Left ventricle myocardium superior (tissue), 1 donor: ENCODE results near the gene GPR37L1. TPM values are rescaled to one million over a fixed set of nuclear protein-coding genes. Genes with fewer than 3 reads are reported as not detected.
"Not testable (repeated sequence)": the region's sequence is repeated elsewhere in the genome, so short reads cannot be mapped to it uniquely, and the experiment has no call there.

Experiments used
- ATAC-seq: fragments of 200-7000 bp; cut with Tn5 transposase; one replicate; pipeline ENCODE4 v1.9.1; 2020; ENCODE audit warnings: mild to moderate bottlenecking, moderate library complexity
- DNase-seq: peaks from one replicate; pipeline ENCODE4 v3.0.0-alpha.2; 2020
- intact Hi-C: fragments of 100-400 bp; cut with micrococcal nuclease; formaldehyde crosslinking; loops from one replicate; pipeline ENCODE4 v1.11.0; 2022
- total RNA-seq: library from RNA; stranded (reverse); fragmentation: NEBNext Ultra II Directional; extraction: Animal tissue kit (Norgen Biotek cat#: 25700); gene quantifications from one replicate; pipeline ENCODE4 v1.2.1, GENCODE V29; 2021
- donor health status: DM: no; HTN: yes; CAD: no; lungs with severe emphysema.

The GPR37L1 gene
- total RNA-seq, 1 donor from 2014 or later: 0.07 TPM

DNA sequence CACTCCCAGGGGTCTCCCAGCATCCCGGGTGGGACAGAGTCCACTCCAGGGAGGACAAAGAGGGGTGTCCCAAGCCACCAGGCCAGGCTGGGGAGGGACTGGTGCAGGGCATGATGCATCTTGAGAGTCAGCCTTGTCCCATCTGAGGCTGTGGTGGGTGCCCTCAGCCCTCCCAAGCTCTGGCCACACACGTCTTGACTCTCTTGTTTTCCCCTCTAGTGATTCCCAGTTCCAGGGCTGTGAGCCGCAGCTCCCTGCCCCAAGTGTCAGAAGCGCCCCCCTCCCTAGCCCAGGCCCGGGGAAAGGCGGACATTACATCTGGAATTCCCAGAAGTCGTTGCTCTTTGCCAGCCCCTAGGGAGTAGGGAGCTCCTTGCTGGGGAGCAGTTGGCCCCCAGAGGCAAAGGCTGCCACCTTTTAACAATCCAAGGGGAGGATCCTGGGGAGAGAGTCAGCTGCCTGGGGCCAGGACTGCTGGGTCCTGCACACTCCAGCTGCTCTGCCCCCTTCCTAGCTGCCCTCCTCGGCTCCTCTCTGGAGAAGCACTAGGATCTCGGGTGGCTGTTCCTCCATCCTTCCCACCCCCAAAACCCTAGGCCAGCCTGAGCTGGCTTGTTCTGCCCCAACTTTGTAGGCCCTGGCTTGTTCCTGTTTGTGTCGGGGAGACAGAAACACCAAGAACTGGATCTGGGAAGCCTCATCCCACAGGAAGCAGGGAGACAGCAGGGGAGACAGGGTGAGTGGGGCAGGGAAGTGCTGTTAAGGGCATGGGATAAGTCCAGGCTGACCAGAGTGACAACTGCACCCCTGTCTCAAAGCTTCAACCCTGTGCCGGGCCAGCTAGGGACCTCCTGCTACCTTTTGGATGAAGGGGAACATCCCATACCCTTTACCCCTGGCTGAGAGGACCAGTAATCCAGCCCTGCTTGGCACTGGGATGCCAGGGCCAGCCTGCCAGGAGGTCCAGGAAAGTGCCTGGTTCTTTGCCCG lies 40.9 kb downstream of the GPR37L1 start:
- DNase-seq (no peak), ATAC-seq (no peak)
- intact Hi-C loops: no loop called here

- intact Hi-C loops: no loop called here
- peak; percentile 39 for ATAC-seq
Observed at GRCh38 chr1:202164271-202165037, 41.7 kb downstream of the GPR37L1 start.

GRCh38 chr1:202165267-202165941 lies 42.7 kb downstream of the GPR37L1 start:
- intact Hi-C loops: no loop called here
- ATAC-seq: no peak
- no peak for DNase-seq

More at GRCh38 chr1:202164271-202165037, 41.7 kb downstream of the GPR37L1 start:
- no peak for DNase-seq

DNA sequence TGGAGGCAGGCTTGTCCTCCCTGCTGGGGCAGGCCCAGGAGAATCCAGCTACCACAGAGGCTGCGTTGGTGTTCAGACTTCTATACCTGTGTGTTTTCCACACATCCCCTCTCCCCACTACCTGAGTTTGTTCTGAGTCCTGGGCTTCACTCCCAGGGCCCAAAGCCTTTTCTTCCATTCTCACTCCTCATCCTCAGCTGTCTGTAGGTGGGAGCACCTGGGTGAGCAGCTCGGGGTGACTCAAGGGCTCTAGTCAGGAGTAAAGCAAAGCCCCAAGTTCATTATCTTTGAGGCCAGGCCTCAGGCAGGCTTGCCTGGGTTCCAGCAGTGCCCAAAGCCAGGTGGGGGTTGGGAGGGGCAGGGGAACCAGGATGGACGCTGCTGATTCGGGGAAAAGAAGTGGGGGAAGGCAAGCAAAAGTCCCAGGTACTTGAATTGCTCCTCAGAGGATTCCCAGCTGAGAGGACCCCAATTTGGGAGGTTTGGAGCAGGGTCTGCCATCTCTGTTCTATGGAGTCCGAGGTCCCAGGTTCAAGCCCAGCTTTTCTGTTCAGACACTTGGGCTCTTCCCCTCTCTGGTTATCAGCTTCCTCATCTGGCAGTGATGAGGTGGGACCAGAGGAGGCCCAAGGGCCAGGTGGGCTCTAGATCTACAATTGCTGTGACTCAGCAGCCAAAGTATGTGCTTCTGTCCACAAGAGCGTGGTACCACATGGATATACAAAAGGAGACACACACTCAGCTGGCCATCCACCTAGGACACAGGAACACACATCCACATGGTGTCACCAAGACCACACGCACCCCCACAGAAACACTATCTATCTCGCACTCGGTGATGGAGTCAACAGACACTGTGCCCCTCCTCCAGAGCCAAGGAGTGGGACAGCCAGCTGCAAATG lies 43.5 kb downstream of the GPR37L1 start:
- ATAC-seq (no peak), DNase-seq (no peak)
- intact Hi-C loops: no loop called here

GRCh38 chr1:202167054-202167453 lies 44.3 kb downstream of the GPR37L1 start:
- DNase-seq, intact Hi-C loops, ATAC-seq: not testable (repeated sequence)

DNA sequence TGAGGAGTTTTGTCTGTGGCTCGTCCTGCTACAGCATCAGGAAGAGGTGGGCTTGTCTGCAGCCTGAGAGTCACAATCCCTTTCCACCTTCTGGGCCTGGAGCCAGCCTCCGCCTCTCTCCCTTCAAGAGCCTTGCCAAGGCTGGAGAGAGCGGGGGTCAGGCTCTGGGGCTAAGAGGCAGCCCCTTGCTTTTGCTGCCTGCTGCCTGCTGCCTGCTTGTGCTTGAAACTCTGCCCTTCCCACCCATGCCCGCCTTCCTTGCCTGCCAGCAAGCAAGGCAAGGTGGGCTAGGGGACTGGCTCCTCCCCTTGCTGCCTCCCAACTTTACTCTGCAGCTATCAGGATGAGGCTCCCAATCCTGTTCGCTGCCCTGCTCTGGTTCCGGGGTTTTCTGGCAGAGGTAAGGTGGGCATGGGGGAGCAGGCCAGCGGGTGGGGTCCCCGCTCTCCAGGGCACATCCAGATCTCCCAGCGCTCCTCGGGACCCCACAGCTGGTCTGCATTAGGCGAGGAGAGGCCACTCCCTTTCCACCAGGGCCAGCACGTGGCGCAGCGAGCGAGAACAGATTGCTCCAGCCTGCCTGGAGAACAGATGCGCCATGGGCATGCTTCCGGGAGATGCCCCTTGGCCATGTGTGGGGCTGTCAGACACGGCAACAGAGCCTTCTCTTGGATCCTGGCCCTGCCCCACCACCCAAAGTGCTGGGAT lies 45.1 kb downstream of the GPR37L1 start:
- DNase-seq (no peak), ATAC-seq (no peak)
- intact Hi-C loops: no loop called here

GRCh38 chr1:202168861-202169260 lies 46.1 kb downstream of the GPR37L1 start:
- ATAC-seq: no peak
- intact Hi-C loops: no loop called here
- no peak for DNase-seq

GRCh38 chr1:202170726-202171125 lies 48.0 kb downstream of the GPR37L1 start:
- ATAC-seq (no peak), DNase-seq (no peak)
- intact Hi-C loops: no loop called here

DNA sequence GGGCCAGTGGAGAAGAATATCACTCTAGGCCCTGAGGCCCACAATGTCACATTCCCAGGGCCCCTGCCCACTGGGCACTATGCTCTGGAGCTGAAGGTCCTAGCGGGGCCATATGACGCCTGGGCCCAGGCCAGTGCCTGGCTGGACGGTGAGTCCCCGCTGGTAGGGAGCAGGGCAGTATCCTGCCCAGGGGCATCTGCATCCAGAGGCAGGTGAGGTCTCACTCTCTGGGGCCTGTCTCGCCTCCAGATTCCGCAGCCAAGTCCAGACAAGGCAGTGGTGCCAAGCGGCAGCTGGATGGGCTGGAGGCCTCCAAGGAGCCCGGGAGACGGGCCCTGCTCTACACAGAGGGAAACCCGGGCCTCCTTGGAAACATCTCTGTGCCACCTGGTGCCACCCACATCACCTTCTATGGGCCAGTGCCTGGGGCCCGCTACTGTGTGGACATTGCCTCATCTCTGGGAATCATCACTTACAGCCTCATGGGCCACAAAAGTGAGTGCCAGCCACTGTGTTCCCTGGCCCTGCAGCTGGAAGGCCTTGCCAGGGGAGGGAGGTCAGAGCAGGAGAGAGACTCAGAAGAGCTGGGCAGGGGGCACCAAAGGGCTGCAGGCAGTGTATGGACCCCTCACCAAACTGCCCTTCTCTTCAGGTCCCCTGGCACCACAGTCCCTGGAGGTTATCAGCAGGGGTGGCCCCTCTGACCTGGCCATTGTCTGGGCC lies 48.7 kb downstream of the GPR37L1 start:
- intact Hi-C loops: no loop called here

GRCh38 chr1:202172015-202172355 lies 49.3 kb downstream of the GPR37L1 start:
- ATAC-seq: no peak

More for the DNA sequence above, 48.7 kb downstream of the GPR37L1 start:
- no peak for DNase-seq
- no peak for ATAC-seq

GRCh38 chr1:202173993-202174392 lies 51.3 kb downstream of the GPR37L1 start:
- ATAC-seq: no peak
- no peak for DNase-seq
- intact Hi-C loops: no loop called here

More at GRCh38 chr1:202172015-202172355, 49.3 kb downstream of the GPR37L1 start:
- intact Hi-C loops: no loop called here
- DNase-seq: no peak

DNA sequence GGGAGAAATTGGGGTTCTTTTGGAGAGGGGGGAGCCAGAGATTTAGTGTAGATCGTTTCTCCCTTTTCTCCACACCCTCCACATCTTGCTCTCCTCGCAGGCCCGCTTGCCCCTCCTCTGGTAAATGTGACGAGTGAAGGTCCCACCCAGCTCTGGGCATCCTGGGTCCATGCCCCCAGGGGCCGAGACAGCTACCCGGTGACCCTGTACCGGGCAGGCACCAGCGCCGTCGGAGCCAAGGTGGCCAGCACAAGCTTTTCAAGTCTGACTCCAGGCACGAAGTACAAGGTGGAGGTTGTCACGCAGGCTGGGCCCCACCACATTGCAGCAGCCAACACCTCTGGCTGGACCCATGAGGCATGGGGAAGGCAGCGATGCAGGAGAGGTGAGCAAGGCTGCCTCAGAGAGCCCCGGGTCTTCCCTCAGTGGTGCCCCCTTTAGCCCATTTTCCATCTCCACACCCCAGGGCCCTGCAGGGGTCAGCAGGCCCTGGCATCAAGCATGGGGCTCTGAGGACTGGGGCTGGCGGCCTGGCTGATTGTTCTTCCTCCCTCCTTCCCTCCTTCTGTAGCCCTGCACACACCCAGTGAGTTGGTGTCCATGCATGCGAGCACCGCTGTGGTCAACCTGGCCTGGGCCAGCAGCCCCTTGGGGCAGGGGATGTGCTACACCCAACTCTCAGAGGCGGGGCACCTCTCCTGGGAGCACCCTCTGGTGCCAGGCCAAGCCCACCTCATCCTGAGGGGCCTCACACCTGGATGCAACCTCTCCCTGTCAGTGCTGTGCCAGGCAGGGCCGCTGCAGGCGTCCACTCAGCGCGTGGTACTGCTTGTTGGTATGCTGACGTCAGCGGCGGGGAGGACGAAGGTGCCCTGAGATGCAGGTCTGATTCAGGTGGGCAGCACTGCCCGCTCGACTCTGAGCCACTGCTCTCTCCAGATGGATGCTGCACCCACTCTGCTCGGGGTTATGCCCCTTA lies 54.5 kb downstream of the GPR37L1 start:
- ATAC-seq: no peak
- DNase-seq: no peak
- intact Hi-C loops: no loop called here

DNA sequence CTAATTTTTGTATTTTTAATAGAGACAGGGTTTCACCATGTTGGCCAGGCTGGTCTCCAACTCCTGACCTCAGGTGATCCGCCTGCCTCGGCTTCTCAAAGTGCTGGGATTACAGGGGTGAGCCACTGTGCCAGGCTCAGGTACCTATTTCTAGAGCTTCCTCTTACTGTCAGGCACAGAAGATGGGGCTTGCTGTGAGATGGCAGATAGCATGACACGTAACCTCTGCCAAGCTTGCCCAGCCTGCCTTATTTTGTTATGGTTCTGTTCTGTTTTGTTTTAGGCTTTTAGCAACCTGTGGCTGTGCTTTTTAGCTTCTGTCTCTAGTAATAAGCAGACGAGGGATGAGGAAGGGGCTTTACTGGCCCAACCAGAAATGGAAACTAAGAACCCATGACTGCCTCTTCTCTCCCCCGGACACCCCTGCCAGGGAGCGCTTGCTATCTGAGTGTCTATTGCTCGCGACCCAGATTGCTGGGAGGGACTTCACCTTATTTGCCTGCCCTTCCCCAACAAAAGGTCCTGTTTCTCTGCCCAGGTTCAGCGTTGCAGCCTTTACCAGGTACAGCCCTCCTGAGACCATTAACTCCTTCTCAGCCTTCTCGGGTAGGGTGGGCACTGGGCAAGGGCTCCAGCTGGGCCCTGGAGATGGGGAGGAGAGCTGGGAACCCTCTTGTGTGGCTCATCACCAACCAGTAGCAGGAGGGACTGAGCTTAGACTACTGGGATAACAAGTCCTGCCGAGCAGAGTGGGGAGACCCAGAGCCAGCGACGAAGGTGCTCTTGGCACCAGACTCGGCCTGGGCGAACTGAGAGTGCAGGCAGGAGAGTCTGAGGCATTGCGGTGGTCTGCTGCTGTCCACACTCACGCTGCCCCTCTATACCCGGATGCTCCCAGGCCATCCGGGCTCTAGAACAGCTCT lies 57.4 kb downstream of the GPR37L1 start:
- ATAC-seq (no peak), DNase-seq (no peak)
- intact Hi-C loops: loop anchor here (5.0 to 10.0 kb wide), 2 partner anchors 135 to 537 kb away; no protein-coding TSS in a partner anchor

DNA sequence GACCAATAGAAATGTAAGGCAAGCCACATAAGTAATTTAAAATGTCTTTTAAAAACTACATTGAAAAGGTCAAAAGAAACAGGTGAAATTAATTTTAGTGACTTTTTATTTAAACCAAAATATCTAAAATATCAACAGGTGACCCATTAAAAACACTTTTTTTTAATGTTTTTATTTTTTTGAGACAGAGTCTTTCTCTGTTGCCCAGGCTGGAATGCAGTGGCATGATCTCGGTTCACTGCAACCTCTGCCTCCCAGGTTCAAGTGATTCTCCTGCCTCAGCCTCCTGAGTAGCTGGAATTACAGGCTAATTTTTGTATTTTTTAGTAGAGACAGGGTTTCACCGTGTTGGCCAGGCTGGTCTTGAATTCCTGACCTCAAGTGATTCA lies 58.0 kb downstream of the GPR37L1 start:
- intact Hi-C loops: loop anchor here (5.0 to 10.0 kb wide), 2 partner anchors 134 to 537 kb away; no protein-coding TSS in a partner anchor
- ATAC-seq, DNase-seq: not testable (repeated sequence)

DNA sequence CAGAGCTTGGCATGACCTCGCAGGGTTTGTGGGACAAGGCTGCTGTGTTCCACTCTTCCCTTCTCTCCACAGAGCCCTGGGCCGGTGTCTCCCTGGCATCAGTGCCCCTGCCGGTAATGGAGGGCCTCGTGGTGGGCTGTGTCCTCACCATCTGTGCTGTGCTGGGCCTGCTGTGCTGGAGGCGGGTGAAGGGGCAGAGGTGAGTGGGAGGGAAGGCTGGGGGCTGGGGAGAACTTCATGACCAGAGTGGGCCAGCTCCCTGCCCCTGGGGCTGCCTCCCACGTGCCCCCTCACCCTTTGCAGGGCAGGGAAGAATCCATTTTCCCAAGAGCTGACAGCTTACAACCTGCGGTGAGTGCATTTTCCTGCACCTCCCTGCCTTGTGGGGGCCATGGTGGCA lies 58.9 kb downstream of the GPR37L1 start:
- no peak for ATAC-seq
- no peak for DNase-seq
- intact Hi-C loops: loop anchor here (5.0 to 10.0 kb wide), 2 partner anchors 133 to 536 kb away; no protein-coding TSS in a partner anchor
